ENCODE data around the gene LIF.
"Not testable (repeated sequence)": the region's sequence is repeated elsewhere in the genome, so short reads cannot be mapped to it uniquely, and the experiment has no call there.

The LIF gene

DNA sequence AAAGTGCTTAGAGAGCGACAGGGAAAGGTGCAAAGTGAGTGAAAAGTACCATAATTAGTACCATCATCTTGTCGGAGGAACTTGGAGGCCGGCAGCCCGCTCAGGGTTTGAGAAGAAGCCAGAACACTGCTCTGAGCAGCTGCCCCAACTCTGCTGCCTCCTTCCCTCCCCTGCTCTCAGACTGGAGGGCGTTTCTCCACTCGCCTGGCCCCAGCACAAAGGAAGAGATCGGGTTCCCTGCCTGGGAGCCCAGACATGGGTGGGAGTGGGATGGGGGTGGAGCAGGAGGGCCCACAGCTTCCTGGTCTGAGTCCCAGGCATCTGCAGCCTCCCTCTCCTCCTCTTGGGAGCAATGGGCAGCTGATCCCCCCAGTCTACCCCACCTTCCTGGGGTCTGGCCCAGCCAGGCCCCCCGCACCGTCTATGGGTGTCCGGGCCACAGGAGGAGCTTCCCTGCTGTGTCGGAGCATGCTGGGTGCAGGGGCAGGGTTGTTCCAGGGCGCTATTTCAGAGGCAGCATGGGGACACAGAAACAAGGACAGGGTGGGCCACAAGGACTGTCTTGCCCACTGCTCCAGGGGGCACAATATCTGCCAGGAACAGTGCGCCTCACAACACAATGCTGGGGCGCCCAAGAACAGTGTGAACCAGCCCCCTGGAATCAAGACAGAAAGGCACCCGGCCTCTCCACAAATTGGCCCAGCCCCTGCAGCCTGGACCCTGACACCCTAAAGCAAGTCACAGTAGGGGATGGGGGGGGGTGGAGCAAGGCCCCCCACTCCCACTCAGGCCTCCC is 4.8 kb downstream of the LIF start:
- no peak for DNase-seq

- no peak for DNase-seq
Observed at GRCh38 chr22:30240541-30241417, 5.8 kb downstream of the LIF start.

DNA sequence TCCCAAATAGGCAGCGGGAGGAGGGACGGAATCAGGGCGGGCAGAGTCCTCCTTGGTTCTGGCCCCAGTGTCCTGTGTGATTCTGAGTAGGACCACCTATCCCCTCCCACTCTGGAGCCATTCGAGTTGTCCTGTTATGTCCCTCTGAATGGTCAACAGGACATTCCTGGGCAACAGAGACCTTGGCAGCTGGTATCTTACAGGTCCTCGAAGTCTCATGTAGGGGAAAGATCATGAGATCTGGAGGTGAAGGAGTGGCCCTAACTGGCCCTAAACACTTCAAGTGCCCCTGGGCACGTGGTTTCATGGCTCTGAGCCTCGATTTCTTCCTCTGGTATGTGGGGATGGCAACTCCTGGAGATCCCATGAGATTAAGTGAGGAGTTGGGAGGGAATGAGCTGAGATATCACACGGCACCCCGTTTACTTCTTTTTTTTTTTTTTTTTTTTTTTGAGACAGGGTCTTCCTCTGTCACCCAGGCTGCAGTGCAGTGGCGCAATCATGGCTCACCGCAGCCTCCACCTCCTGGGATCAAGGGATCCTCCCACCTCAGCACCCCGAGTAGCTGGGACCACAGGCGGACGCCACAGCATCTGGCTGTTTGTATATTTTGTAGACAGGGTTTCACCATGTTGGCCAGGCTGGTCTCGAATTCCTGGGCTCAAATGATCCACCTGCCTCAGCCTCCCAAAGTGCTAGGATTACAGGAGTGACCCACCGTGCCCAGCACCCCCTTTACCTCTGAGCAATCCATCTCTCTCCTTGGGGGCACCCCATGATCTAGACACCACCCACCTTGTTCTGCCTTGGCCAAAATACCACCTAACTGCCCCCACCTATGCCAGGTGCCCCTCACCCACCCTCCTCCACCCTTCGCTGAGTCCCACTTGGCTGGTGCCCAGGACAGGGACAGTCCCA is 6.8 kb downstream of the LIF start:
- DNase-seq = no peak

- no peak for DNase-seq
Observed at GRCh38 chr22:30238661-30239487, 7.7 kb downstream of the LIF start.

- no peak for DNase-seq
Observed at GRCh38 chr22:30238136-30238535, 8.4 kb downstream of the LIF start.

- no peak for DNase-seq
Observed at GRCh38 chr22:30236875-30237274, 9.7 kb downstream of the LIF start.

GRCh38 chr22:30235687-30236170 is 10.8 kb downstream of the LIF start:
- no peak for DNase-seq

DNA sequence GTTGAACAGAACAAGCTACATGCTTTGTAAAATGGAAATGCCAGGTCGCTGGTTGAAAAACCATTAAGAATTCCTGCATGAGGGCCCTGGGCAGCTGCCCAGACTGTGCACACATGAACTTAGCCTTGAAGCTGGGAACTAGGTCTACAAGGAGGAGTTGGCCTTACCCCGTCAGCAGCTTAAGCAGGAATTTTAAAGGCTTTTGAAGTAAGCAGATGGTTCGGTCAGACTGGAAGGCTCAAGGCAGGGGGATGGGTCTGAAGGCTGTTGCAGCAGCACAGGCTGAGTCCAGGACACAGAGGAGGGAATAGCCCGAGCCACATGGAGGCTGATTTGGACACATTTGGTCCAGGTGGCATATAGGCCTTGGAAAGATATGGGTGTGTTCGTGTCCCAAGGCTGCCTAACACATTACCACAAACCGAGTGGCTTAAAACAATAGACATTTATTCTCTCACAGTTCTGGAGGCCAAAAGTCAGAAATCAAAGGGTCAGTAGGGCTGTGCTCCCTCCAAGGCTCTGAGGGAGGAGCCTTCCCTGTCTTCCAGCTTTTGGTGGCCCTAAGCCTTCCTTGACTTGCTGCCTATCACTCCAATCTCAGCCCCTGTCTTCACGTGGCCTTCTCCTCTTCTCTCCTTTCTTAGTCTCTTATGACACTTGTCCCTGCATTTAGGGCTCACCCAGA is 11.6 kb downstream of the LIF start:
- DNase-seq = no peak

DNA sequence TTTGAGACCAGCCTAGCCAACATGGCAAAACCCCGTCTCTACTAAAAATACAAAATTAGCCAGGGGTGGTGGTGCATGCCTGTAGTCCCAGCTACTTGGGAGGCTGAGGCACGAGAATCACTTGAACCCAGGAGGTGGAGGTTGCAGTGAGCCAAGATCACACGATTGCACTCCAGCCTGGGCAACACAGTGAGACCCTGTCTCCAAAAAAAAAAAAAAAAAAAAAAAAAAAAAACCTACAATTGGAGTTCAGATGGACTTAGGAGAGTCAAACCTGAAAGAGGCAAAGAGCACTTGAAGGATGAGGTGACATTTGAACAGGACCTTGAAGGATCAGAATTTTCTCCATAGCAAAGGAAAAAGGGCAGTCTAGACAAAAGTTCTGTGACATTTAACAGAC is 12.2 kb downstream of the LIF start:
- not testable (repeated sequence) for DNase-seq

GRCh38 chr22:30233582-30233981 is 13.0 kb downstream of the LIF start:
- DNase-seq = no peak

DNA sequence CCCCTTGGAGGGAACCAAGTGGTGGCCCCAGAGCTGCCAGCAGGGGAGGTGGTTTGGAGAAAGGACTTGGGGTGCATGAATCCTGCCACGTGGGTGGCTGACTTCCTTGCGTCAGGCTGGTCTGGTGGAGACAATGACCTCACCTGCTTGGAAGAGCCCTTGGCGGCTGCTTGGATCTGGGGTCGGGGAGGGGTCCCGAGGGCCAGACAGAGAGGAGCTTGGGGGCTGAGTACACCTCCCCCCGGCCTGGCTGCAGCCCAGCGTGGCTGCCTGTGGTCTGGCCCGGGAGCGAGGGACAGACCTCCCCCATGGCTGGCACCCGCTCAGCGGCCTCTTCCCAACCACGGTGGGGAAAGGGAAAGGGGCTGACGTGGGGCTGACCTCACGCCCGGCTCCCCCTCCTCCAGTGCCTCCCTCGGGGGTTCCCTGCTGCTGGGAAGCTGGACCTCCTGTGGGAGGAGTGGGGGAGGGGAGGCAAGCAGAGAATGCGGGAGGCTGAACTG is 13.8 kb downstream of the LIF start:
- no peak for DNase-seq

GRCh38 chr22:30230787-30231461 is 15.6 kb downstream of the LIF start:
- no peak for DNase-seq

DNA sequence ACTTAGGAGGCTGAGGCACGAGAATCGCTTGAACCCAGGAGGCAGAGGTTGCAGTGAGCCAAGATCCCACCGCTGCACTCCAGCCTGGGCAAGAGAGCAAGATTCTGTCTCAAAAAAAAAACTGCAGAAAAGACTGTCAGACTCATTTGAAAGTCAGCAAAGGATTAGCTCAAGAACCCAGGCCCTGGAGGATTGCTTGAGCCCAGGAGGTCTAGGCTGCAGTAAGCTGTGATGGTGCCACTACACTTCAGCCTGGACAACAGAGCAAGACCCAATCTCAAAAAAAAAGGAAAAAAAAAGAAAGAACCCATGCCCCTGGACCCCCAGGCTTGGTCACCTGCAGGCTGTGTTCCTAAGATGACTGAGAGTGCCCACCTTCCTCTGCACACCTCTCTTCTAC is 16.2 kb downstream of the LIF start:
- DNase-seq = no peak

DNA sequence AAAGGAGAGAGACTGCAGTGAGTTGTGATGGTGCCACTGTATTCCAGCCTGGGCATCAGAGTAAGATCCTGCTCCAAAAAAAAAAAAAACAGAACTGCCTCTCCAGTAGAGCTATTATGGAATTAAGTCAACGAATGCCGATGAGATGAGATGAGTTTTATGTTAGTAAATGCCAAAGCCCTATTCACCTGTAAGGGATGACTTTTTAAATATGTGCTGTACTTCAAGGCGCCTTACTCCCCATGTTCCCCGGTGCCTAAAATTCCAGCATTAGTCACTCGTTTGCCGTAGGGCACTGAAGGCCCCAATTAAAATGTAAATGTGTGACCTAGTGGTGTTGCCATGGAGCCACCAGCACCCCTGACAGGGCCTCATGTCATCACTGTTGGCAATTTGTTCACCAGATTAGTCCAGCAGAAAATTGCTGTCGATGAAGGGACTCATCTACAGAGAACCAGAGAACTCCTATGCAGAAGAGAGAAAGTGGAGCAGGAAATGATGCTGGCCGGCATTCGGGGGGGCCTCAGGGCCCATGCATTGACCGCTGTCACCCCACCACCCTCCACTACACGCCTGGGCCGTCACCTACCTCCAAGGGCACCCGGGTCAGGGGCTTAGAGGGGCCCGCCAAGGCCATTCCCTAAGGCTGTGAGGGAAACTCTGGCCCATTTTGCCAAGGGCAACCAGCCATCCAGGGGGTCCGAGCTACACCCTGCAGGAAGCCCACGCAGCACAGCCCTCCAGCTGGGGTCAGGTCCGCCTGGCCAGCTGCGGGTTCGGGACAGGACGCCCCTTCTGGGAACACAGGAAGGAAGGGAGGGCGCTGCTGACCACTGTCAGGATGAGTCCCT is 17.8 kb downstream of the LIF start:
- DNase-seq = no peak

- DNase-seq = no peak
Observed at GRCh38 chr22:30227438-30228228, 18.9 kb downstream of the LIF start.

DNA sequence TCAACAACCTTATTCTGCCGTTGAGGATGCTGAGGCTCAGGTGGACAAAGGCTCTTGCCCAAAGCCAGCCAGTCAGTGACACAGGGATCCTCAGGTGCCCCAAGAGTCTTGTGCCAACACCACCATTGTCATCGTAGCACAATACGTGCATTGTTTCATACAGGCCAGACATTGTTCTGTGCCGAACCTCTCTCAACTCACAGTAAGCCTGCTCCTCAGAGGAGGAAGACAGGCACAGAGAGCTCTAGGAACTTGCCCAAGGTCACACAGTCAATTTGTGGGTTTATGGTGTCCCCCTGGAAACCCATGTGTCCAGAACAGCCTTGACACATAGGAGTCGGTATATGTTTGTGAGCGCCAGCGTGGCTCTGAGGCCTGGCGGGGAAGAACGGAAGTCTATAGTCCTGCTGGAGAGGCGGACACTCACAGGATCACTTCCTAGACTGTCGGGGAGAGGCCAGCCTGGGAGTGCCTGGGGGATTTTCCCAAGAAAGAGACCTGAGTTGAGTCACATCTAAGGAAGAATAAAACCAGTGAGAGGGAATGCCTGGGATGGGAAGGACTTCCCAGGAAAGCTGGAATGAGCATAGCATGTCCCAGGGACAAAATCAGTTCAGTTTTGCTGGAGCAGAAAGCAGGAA is 20.2 kb downstream of the LIF start:
- DNase-seq = no peak

DNA sequence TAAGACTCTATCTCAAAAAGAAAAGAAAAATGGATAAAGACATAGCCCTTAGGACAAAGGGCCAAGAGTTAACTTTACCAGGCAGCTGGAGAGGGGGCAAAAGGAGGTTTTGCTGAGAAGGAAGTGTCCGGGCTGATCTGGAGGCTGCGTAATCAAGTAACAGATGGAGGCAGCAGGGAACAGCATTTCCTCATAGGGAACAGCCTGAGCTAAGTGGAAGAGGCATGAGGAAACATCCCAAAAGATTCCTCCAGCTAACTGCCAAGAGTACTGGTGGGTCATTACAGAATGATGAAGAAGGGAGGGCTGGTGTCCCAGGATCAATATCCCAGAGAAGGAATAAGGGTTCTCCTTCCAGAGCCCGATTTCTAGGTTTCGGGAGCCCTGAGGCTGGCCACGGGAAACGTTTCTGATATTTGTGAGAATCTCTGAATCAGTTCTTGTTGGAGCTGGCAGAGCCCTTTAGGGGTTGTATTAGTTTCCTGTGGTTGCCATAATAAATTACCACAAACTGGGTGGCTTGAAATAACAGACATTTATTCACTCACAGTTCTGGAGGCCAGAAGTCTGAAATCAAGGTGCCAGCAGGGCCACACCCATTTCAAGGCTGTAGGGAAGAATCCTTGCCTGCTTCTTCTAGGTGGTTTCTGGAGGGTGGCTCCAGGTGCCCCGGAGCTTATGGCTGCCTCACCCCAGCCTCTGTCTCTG is 21.2 kb downstream of the LIF start:
- no peak for DNase-seq

All from effector CD4-positive, alpha-beta T cell (primary cell).